SHP77 (cell line): ENCODE data around the gene GPR89A.
"Not testable (repeated sequence)": the region's sequence is repeated elsewhere in the genome, so short reads cannot be mapped to it uniquely, and the experiment has no call there.

Experiments used
- DNase-seq, 2 experiments: peaks; one replicate each; lab custom pipeline; 2025; lab: John Stamatoyannopoulos, UW

GPR89A gene

GRCh38 chr1:145686078-145686477 lies 78.3 kb downstream of the GPR89A start:
- not testable (repeated sequence) for DNase-seq

DNA sequence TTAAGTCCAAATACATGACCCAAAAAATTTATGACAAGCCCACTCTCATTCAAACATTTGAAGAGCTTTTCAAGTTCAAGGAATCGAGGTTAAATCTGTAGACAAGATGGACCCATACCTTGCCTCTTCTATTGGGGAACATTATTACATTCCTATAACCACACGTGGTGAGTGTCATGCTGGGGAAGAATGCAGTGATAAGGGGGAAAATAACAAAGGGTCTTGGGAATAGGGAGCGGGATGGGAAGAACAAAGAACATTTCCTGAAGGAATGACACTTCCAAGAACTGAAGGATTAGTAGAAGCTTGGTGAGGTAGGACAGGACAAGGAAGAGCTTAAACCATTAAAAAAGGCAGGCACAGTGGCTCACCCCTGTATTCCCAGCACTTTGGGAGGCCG lies 80.5 kb downstream of the GPR89A start:
- DNase-seq, result no peak

- DNase-seq, result no peak
These were observed 81.1 kb downstream of the GPR89A start for GRCh38 chr1:145688924-145689323.

DNA sequence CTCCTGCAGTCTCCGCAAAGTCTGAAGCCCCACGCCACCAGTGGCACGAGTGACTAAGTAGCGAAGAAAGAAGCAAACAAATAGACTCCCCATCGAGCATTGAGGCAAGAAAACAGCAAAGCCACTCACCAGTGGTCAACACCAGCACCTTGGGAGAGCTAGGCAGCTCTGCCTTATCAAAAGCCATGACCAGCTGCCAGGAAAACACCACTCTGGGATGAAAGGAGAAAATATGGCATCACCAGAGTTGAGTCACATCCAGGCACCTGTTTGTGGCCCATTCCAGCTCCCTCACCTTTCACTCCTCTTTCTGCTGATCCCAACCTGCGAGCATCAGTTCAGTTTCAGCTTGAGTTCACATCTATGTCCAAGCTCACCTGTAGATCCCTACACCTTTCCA lies 82.1 kb downstream of the GPR89A start:
- no peak for DNase-seq

DNA sequence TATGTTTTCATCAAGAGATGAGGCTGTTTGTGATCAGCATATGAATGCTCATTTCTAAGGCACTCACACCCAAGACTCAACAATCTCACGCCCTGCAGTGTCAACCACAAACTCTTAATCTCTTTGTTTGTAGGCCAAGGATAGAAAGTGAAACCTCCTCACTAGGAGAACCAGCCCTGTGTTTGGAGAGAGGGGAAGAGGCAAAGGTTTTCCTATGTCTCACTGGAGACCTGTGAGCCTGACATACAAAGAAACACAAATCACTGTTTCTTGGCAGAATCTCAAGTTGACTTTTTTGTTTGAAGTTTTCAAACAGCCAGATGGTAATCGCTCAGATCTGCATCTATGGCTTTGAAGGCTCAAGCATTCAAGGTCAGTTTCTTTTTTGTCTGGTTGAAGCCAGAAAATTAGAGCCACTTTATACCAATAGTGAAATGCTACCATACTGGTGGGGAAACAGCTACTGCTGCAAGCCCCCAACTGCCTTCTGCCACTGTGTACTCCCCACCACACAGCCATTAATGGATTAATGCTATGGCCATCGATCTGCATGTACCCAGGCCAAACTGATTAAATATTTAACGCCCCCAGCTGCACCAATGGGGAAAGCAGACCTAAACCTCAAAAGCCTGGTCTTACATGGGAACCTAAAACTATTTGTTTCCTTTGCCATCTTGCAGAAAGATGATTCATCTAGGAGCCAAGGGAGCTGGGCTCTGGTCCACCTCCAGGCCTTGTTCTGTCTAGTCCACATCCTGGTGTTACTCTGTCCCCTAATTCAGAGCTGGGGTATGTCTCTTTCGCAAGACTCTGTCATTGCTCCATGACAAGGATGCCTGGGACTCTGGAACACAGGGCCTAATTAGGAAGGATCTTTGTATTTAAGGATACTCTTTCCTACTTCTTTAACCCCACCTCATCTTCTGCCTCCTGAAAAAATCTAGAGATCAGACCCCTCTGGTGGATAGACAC lies 83.1 kb downstream of the GPR89A start:
- DNase-seq, result no peak

DNA sequence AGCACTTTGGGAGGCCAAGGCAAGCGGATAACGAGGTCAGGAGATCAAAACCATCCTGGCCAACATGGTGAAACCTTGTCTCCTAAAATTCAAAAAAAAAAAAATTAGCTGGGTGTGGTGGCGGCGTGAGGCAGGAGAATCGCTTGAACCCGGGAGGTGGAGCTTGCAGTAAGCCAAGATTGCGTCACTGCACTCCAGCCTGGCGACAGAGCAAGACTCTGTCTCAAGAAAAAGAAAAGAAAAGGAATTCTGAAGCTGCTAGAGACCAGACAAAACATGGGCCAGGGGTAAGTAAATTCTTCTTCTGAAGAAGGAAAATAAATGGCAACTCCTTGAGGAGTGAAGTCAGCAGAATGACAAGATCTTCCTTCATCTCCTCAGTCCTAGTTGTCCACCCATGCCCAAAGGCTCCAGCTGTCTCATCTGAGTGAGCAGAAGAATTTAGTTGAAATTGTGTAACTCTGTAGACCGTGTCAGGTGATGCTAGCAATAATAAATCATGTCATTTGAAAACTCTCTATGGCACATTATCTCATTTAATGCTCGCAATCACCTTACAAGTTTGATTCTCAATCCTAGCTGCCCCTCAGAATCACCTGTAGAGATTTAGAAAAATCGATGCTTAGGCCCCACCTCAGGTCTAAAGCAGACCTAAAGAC lies 85.1 kb downstream of the GPR89A start:
- no peak for DNase-seq

GRCh38 chr1:145695821-145696629 lies 88.2 kb downstream of the GPR89A start:
- DNase-seq, result peak; percentile 11 to 39

GRCh38 chr1:145696630-145696960 lies 88.8 kb downstream of the GPR89A start:
- no peak for DNase-seq

DNA sequence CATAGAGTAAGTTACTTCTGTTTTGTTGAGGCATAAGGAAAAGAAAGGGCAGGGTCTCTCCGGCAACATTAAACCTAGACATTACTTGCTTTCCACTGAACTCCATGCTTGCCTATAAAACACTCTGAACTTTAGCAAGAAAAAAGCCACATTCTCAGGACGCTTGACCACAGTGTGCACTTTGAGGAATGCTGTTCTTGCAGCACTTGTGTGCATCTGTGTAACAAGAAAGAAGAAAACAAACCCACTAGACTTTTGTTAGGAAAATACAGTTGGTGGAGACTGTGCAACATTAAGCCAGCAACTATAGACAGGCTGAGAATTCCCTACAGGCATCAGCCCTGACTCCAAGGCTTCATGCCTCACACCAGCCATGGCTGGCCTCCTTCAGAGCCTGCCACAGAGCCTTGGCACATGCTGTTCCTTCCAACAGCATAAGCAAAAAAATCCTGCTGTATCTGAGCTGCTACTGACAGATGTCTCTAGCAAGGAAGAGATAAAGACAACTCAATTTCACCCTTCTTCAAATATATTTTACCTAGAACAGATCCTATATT lies 93.6 kb downstream of the GPR89A start:
- no peak for DNase-seq

DNA sequence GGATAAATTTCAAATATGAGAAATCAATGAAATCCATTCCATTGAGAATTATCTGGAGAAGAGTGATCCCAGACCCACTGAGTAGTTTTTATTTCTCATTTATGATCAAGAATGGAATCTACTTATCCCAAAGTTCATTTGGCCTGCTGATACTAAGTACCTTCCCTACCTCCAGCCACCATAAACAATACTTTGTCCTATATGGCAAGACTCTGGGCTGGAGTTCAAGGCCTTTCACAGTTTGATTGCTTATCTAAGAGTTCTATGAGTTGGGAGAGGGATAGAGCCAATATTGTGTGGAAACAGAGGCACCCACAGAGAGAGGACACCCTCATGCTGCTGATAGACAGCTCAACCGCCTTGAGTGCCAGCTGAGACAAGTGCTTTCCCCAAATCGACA lies 94.3 kb downstream of the GPR89A start:
- DNase-seq, result no peak

DNA sequence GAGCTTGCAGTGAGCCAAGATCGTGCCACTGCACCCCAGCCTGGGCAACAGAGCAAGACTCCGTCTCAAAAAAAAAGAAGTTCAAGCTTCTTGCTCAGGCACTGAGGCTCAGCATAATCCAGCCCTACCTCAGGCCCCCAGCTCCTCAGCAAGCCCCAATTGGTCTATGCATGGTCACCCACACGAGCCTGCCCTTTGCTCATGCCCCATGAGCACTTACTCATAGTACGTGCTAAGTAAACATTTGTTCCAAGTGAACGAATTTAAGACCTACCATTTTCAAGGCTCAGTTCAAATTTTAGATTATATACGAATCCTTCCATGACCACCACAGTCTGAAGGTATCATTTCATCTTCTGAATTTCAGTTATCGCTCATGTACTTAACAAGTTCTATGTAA lies 95.0 kb downstream of the GPR89A start:
- no peak for DNase-seq

DNA sequence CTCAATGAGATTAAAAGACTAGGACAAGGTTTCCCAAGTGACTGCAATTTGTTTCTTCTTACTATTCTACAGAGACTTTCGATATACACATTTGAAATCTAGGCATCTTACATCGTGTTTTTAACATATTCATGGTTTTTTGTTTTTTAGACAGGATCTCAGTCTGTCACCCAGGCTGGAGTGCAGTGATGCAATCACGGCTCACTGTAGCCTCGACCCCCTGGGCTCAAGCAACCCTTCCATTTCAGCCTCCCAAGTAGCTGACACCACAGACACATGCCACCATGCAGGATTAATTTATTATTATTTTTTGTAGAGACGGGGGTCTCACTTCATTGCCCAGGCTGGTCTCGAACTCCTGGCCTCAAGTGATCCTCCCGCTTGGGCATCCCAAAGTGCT lies 97.8 kb downstream of the GPR89A start:
- DNase-seq, result no peak

GRCh38 chr1:145706086-145706664 lies 98.4 kb downstream of the GPR89A start:
- no peak for DNase-seq

DNA sequence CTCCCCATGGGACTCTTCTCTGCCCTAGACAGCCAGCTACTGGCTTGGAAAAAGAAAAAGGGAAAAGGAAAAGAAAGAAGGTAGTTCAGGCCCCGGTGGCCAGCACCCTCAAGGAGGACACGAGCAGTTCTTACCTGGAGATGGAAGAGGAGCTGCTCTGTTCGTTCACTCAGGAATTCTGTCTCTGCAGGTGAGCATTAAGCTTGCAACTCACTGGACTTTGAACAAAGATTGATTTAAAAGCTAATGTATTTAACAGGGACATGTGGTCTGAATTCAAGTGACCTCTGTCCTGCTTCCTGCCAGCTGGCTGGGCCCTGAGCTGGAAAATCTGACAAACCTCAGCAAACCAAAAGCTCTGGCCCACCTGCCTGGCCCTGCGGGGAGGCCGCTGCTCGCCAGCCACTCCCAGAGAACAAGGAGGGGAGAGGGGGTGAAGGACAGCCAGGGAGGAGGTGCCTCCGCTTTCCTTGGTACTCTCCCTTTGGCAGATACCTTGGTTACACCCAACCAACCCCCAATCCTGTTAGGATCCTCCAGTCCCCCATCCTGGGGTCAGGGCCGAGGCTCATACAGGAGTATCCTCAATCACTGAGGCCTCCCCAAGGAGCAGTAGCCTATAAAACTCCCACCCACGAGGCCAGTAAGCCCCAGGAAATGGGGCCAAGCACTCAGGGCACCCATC lies 99.5 kb downstream of the GPR89A start, which contains the start of gene PDZK1:
PDZK1 (minus strand) TSS at position 186 of the 685 bp plus-strand sequence. CDS start 19,347 bp downstream, outside the sequence.
- DNase-seq, result peak in 1 of 2 experiments; percentile 18

DNA sequence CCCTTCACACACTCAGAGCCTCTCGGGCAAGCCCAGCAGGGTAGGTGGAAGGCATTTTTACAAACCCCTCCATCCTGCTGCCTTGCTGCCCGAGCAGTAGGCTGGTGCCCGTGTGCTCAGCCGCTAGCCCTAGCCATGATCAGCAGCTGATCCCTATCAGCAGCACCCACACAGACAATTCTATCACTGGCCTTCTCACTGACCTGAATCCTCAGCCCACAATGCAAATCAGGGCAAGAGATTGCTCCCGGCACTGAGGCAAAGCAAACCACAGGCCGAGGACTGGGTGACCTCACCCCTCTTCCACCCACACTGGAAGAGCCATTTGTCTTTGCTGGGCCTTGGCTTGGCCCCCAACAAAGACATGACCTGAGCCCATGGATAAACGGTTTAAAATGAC lies 100.3 kb downstream of the GPR89A start:
- no peak for DNase-seq

- no peak for DNase-seq
These were observed 102.7 kb downstream of the GPR89A start for GRCh38 chr1:145710291-145711027.

GRCh38 chr1:145711213-145711651 lies 103.4 kb downstream of the GPR89A start:
- no peak for DNase-seq

DNA sequence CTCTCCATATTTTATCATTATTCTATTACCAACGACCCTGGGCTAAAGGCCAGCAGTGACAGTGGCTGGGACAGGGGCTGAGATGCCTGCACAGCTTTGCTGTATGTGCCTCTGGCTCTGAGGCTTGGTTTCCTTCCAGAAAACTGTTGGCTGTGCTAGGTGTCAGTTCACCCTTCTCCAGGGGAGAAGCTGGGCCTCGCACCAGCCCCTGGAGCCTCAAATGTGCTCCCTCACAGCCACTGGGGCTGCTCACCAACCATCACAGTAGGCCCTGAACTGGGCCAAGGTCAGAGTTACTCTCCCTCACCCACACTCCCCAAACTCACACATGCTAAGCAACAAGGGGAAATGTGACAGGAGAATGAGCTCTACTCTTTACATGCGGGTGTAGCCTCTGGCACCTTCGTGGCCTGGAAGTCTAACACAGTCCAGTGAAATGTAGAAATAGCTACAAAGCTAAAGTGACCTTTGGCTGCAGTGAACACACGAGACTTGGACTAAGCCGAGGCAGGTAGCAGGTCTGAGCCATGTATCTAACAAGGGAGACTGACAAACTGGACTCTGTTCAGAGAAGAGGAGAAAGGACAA lies 106.8 kb downstream of the GPR89A start:
- no peak for DNase-seq

- DNase-seq, result no peak
These were observed 109.0 kb downstream of the GPR89A start for GRCh38 chr1:145716641-145717345.
